Ureter (tissue), 1 donor: ENCODE data around the gene BBX. TPM values are rescaled to one million over a fixed set of nuclear protein-coding genes. Genes with fewer than 3 reads are reported as not detected.
"Not testable (repeated sequence)": the region's sequence is repeated elsewhere in the genome, so short reads cannot be mapped to it uniquely, and the experiment has no call there.

Source experiments
- DNase-seq: peaks from one replicate; pipeline ENCODE4 v3.0.0-alpha.2; 2020; ENCODE audit warnings: low spot score
- total RNA-seq: library from RNA; stranded (reverse); gene quantifications from one replicate; pipeline ENCODE4 v1.2.4, GENCODE V29; 2023
- donor health status: DM: yes; HTN: yes; CAD: no.

The BBX gene
- total RNA-seq, 1 donor from 2014 or later = 87.0 TPM

- DNase-seq = no peak
Measured at GRCh38 chr3:107542665-107543064, 19.9 kb downstream of the BBX start.

GRCh38 chr3:107543666-107544065 lies 20.9 kb downstream of the BBX start:
- DNase-seq = no peak

GRCh38 chr3:107545680-107546120 lies 22.9 kb downstream of the BBX start:
- DNase-seq = no peak

- DNase-seq = no peak
Measured at GRCh38 chr3:107548601-107549000, 25.8 kb downstream of the BBX start.

- no peak for DNase-seq
Measured at GRCh38 chr3:107555359-107555758, 32.6 kb downstream of the BBX start.

- DNase-seq = no peak
Measured at GRCh38 chr3:107557743-107558142, 35.0 kb downstream of the BBX start.

- no peak for DNase-seq
Measured at GRCh38 chr3:107560166-107560565, 37.4 kb downstream of the BBX start.

- no peak for DNase-seq
Measured at GRCh38 chr3:107561980-107562379, 39.2 kb downstream of the BBX start.

GRCh38 chr3:107562969-107563529 lies 40.3 kb downstream of the BBX start:
- DNase-seq = no peak

GRCh38 chr3:107565244-107565643 lies 42.5 kb downstream of the BBX start:
- not testable (repeated sequence) for DNase-seq

GRCh38 chr3:107571089-107571488 lies 48.3 kb downstream of the BBX start:
- DNase-seq = not testable (repeated sequence)

- not testable (repeated sequence) for DNase-seq
Measured at GRCh38 chr3:107571492-107571891, 48.7 kb downstream of the BBX start.

- no peak for DNase-seq
Measured at GRCh38 chr3:107574650-107575049, 51.9 kb downstream of the BBX start.

GRCh38 chr3:107578091-107578490 lies 55.3 kb downstream of the BBX start:
- DNase-seq = no peak

- no peak for DNase-seq
Measured at GRCh38 chr3:107578523-107578922, 55.8 kb downstream of the BBX start.

- no peak for DNase-seq
Measured at GRCh38 chr3:107579371-107579770, 56.6 kb downstream of the BBX start.

- DNase-seq = no peak
Measured at GRCh38 chr3:107581230-107581629, 58.5 kb downstream of the BBX start.

- DNase-seq = no peak
Measured at GRCh38 chr3:107588217-107588616, 65.5 kb downstream of the BBX start.

GRCh38 chr3:107589454-107589853 lies 66.7 kb downstream of the BBX start:
- no peak for DNase-seq

- no peak for DNase-seq
Measured at GRCh38 chr3:107590786-107591185, 68.0 kb downstream of the BBX start.

- DNase-seq = no peak
Measured at GRCh38 chr3:107592073-107592472, 69.3 kb downstream of the BBX start.

GRCh38 chr3:107594870-107595269 lies 72.1 kb downstream of the BBX start:
- no peak for DNase-seq

GRCh38 chr3:107596639-107597038 lies 73.9 kb downstream of the BBX start:
- DNase-seq = no peak
